GM19468 (cell line): Measurements from ENCODE around the gene FXN.
"Not testable (repeated sequence)": the region's sequence is repeated elsewhere in the genome, so short reads cannot be mapped to it uniquely, and the experiment has no call there.

Source experiments
- ATAC-seq: cut with Tn5 transposase; IDR thresholded peaks from one replicate; pipeline ENCODE4 v1.9.1; 2021; ENCODE audit warnings: mild to moderate bottlenecking, moderate library complexity, moderate number of reproducible peaks; ENCODE audit not compliant: unreplicated experiment; ENCODE audit errors: extremely low read depth

Gene FXN

GRCh38 chr9:69035438-69036308 is at the start of gene FXN:
FXN (plus strand) TSS chr9:69035752; CDS start chr9:69035783, 31 bp downstream.
- ATAC-seq, result peak; percentile 90

- ATAC-seq, result not testable (repeated sequence)
Measured at GRCh38 chr9:68986949-68987348, 48.6 kb upstream of the FXN start.

- ATAC-seq, result no peak
Measured at GRCh38 chr9:68991457-68991856, 44.1 kb upstream of the FXN start.

- ATAC-seq, result no peak
Measured at GRCh38 chr9:68995776-68996175, 39.8 kb upstream of the FXN start.

- ATAC-seq, result no peak
Measured at GRCh38 chr9:68996462-68996861, 39.1 kb upstream of the FXN start.

- no peak for ATAC-seq
Measured at GRCh38 chr9:68997666-68998065, 37.9 kb upstream of the FXN start.

- ATAC-seq, result no peak
Measured at GRCh38 chr9:68998385-68998784, 37.2 kb upstream of the FXN start.

GRCh38 chr9:68998812-68999211 is 36.7 kb upstream of the FXN start:
- ATAC-seq, result no peak

GRCh38 chr9:68999393-69000105 is 36.0 kb upstream of the FXN start:
- peak; percentile 90 for ATAC-seq

- no peak for ATAC-seq
Measured at GRCh38 chr9:69001921-69002320, 33.6 kb upstream of the FXN start.

GRCh38 chr9:69003051-69003450 is 32.5 kb upstream of the FXN start:
- no peak for ATAC-seq

- no peak for ATAC-seq
Measured at GRCh38 chr9:69004836-69005235, 30.7 kb upstream of the FXN start.

GRCh38 chr9:69009708-69010107 is 25.8 kb upstream of the FXN start:
- ATAC-seq, result no peak

GRCh38 chr9:69012696-69013381 is 22.7 kb upstream of the FXN start:
- ATAC-seq, result no peak

GRCh38 chr9:69013382-69013727 is 22.2 kb upstream of the FXN start:
- no peak for ATAC-seq

- ATAC-seq, result no peak
Measured at GRCh38 chr9:69014013-69014412, 21.5 kb upstream of the FXN start, which contains the start of gene PRKACG. PRKACG (minus strand) TSS chr9:69014113; CDS start chr9:69014092, 21 bp downstream.

GRCh38 chr9:69016191-69017096 is 19.1 kb upstream of the FXN start:
- no peak for ATAC-seq

- no peak for ATAC-seq
Measured at GRCh38 chr9:69018737-69019136, 16.8 kb upstream of the FXN start.

- ATAC-seq, result no peak
Measured at GRCh38 chr9:69019808-69020207, 15.7 kb upstream of the FXN start.
